Activated CD4-positive, alpha-beta T cell treated with anti-CD3 and anti-CD28 coated beads for 24 hours (primary cell): Measurements from ENCODE around the gene KRT16.
"Not testable (repeated sequence)": the region's sequence is repeated elsewhere in the genome, so short reads cannot be mapped to it uniquely, and the experiment has no call there.

Experiments used
- DNase-seq, 2 donors: peaks; one replicate each; pipeline ENCODE4 v3.0.0-alpha.2; 2020; ENCODE audit warnings: low read depth in 2 of 2

The KRT16 gene

GRCh38 chr17:41628073-41628370 lies 15.5 kb upstream of the KRT16 start:
- not testable (repeated sequence) for DNase-seq

- no peak for DNase-seq
These were observed 14.9 kb upstream of the KRT16 start for GRCh38 chr17:41627316-41628072.

GRCh38 chr17:41626914-41627295 lies 14.3 kb upstream of the KRT16 start:
- not testable (repeated sequence) for DNase-seq

GRCh38 chr17:41626028-41626913 lies 13.7 kb upstream of the KRT16 start:
- not testable (repeated sequence) for DNase-seq

GRCh38 chr17:41625602-41626001 lies 13.0 kb upstream of the KRT16 start:
- no peak for DNase-seq

GRCh38 chr17:41624208-41625101 lies 11.9 kb upstream of the KRT16 start, which contains the start of gene KRT17:
Gene KRT17, minus strand, starts transcription at chr17:41624575. Its CDS starts 66 bp downstream, at chr17:41624509.
- no peak for DNase-seq

GRCh38 chr17:41623184-41623861 lies 10.8 kb upstream of the KRT16 start:
- not testable (repeated sequence) for DNase-seq

GRCh38 chr17:41622340-41623183 lies 10.0 kb upstream of the KRT16 start:
- DNase-seq, result not testable (repeated sequence)

GRCh38 chr17:41621916-41622315 lies 9.3 kb upstream of the KRT16 start:
- DNase-seq, result no peak

- not testable (repeated sequence) for DNase-seq
These were observed 8.9 kb upstream of the KRT16 start for GRCh38 chr17:41621435-41621817.

- no peak for DNase-seq
These were observed 8.2 kb upstream of the KRT16 start for GRCh38 chr17:41620583-41621434.

- not testable (repeated sequence) for DNase-seq
These were observed 7.5 kb upstream of the KRT16 start for GRCh38 chr17:41619927-41620582.

- DNase-seq, result no peak
These were observed 6.7 kb upstream of the KRT16 start for GRCh38 chr17:41619036-41619926.

GRCh38 chr17:41618341-41619035 lies 5.9 kb upstream of the KRT16 start:
- no peak for DNase-seq

- no peak for DNase-seq
These were observed 5.1 kb upstream of the KRT16 start for GRCh38 chr17:41617698-41618097.

- DNase-seq, result no peak
These were observed 4.6 kb upstream of the KRT16 start for GRCh38 chr17:41617136-41617535.

GRCh38 chr17:41616486-41616885 lies 3.9 kb upstream of the KRT16 start:
- not testable (repeated sequence) for DNase-seq
